ENCODE measurements around the gene AK8. TPM values are rescaled to one million over a fixed set of nuclear protein-coding genes. Genes with fewer than 3 reads are reported as not detected.

AK8 gene
- total RNA-seq, 1 experiment from 2014 or later: not detected

DNA sequence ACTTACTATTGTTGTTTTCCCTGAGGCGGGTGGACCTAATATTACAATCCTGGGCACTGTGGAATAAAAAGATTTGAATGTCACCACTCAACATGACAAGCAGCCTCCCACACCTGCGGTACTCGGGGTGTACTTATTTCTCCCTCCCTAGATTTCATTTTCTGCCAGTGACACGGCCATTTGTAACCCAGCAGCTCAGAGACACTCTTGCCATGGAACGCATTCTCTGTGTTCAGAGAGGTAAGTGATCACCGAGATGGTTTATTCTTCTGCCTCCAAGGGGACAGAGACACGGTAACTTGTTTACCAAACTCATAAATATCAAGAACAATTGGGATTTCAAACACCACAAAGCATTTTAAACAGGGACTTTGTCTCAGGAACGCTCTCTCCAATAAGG, 11.2 kb downstream of the AK8 start:
- Histone ChIP-seq H3K27ac (ENCODE audit: low read depth, low read length, poor library complexity, severe bottlenecking) (no peak overlapping the region), H3K4me1 (ENCODE audit: insufficient read depth, low read length, poor library complexity, severe bottlenecking) (no peaks in the 10 kb centered on the region), H3K27me3 (replicated peaks; ENCODE audit: insufficient read depth, low read depth, low read length, poor library complexity) (no peaks in the 10 kb centered on the region), H3K36me3 (ENCODE audit: insufficient read depth, low read length, poor library complexity, severe bottlenecking) (no peaks in the 10 kb centered on the region), H3K4me3 (ENCODE audit: low read depth, low read length, poor library complexity, severe bottlenecking) (no peak overlapping the region), H3K9me3 (ENCODE audit: low read depth, low read length, poor library complexity, severe bottlenecking) (no peaks in the 10 kb centered on the region)
- POLR2A ChIA-PET (ENCODE audit: low non-redundant PET): no interaction called here
- TF ChIP-seq CTCF (conservative IDR thresholded peaks at IDR 0.05; ENCODE audit: low read depth, low read length) (no peak), EZH2 (IDR thresholded peaks at IDR 0.05; ENCODE audit: borderline replicate concordance, low read depth, low read length, poor library complexity, severe bottlenecking) (no peak)
- CTCF ChIA-PET: no interaction called here
- intact Hi-C loops (cut with micrococcal nuclease; ENCODE audit: unreplicated experiment): no loop called here
- no TSS peak for BruUV-seq (replicated peaks)
- DNase-seq (ENCODE audit: low spot score): no peak

DNA sequence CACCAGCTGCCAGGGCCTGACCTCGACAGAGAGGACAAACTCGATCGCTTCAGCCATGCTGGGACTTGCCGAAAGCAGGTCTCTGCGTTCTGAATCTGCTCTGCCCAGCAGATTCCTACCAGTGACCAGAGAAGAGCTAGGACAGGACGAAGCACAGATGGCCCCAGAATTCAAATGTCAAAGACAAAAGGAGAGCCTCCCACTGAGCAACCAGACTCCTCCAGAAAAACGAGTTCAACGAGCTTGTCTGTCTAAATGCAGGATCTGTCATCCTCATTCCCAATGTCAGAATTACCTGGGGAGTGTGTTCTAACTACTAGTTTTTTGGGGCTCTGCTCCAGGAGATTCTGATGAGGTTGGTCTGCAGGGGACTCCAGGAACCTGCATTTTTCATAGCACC, 13.4 kb downstream of the AK8 start:
- TF ChIP-seq EZH2 (IDR thresholded peaks at IDR 0.05; ENCODE audit: borderline replicate concordance, low read depth, low read length, poor library complexity, severe bottlenecking) (no peak), CTCF (conservative IDR thresholded peaks at IDR 0.05; ENCODE audit: low read depth, low read length) (no peak)
- BruUV-seq (replicated peaks): no TSS peak
- H3K4me3 ChIP-seq (ENCODE audit: low read depth, low read length, poor library complexity, severe bottlenecking): no peak overlapping the region
- H3K9me3 ChIP-seq (ENCODE audit: low read depth, low read length, poor library complexity, severe bottlenecking): no peaks in the 10 kb centered on the region
- CTCF ChIA-PET: no interaction called here
- POLR2A ChIA-PET (ENCODE audit: low non-redundant PET): no interaction called here
- DNase-seq (ENCODE audit: low spot score): no peak
- no peaks in the 10 kb centered on the region for H3K4me1 ChIP-seq (ENCODE audit: insufficient read depth, low read length, poor library complexity, severe bottlenecking)
- intact Hi-C loops (cut with micrococcal nuclease; ENCODE audit: unreplicated experiment): no loop called here
- H3K27ac ChIP-seq (ENCODE audit: low read depth, low read length, poor library complexity, severe bottlenecking): no peak overlapping the region
- H3K36me3 ChIP-seq (ENCODE audit: insufficient read depth, low read length, poor library complexity, severe bottlenecking): no peaks in the 10 kb centered on the region
- H3K27me3 ChIP-seq (replicated peaks; ENCODE audit: insufficient read depth, low read depth, low read length, poor library complexity): no peaks in the 10 kb centered on the region

GRCh38 chr9:132864277-132864676, 13.8 kb downstream of the AK8 start:
- intact Hi-C loops (cut with micrococcal nuclease; ENCODE audit: unreplicated experiment): no loop called here
- TF ChIP-seq EZH2 (IDR thresholded peaks at IDR 0.05; ENCODE audit: borderline replicate concordance, low read depth, low read length, poor library complexity, severe bottlenecking): no peak
- TF ChIP-seq CTCF (conservative IDR thresholded peaks at IDR 0.05; ENCODE audit: low read depth, low read length): no peak
- DNase-seq (ENCODE audit: low spot score): no peak
- Histone ChIP-seq H3K36me3 (ENCODE audit: insufficient read depth, low read length, poor library complexity, severe bottlenecking) (no peaks in the 10 kb centered on the region), H3K27me3 (replicated peaks; ENCODE audit: insufficient read depth, low read depth, low read length, poor library complexity) (no peaks in the 10 kb centered on the region), H3K9me3 (ENCODE audit: low read depth, low read length, poor library complexity, severe bottlenecking) (no peaks in the 10 kb centered on the region), H3K4me1 (ENCODE audit: insufficient read depth, low read length, poor library complexity, severe bottlenecking) (no peaks in the 10 kb centered on the region), H3K4me3 (ENCODE audit: low read depth, low read length, poor library complexity, severe bottlenecking) (no peak overlapping the region), H3K27ac (ENCODE audit: low read depth, low read length, poor library complexity, severe bottlenecking) (no peak overlapping the region)
- POLR2A ChIA-PET (ENCODE audit: low non-redundant PET): no interaction called here
- CTCF ChIA-PET: no interaction called here
- BruUV-seq (replicated peaks): no TSS peak
